ENCODE results near the gene PCDHGA8.
"Not testable (repeated sequence)": the region's sequence is repeated elsewhere in the genome, so short reads cannot be mapped to it uniquely, and the experiment has no call there.

PCDHGA8 gene

DNA sequence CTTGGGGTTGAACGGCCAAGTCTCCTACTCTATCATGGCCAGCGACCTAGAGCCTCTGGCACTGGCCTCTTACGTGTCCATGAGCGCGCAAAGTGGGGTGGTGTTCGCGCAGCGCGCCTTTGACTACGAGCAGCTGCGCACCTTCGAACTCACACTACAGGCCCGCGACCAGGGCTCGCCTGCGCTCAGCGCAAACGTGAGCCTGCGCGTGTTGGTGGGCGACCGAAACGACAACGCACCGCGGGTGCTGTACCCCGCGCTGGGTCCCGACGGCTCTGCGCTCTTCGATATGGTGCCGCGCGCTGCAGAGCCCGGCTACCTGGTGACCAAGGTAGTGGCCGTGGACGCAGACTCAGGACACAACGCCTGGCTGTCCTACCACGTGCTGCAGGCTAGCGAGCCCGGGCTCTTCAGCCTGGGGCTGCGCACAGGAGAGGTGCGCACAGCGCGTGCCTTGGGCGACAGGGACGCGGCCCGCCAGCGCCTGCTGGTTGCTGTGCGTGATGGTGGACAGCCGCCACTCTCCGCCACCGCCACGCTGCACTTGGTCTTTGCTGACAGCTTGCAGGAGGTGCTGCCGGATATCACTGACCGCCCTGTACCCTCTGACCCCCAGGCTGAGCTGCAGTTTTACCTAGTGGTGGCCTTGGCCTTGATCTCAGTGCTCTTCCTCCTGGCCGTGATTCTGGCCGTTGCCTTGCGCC lies 7.3 kb downstream of the PCDHGA8 start:
- DNase-seq: no peak

DNA sequence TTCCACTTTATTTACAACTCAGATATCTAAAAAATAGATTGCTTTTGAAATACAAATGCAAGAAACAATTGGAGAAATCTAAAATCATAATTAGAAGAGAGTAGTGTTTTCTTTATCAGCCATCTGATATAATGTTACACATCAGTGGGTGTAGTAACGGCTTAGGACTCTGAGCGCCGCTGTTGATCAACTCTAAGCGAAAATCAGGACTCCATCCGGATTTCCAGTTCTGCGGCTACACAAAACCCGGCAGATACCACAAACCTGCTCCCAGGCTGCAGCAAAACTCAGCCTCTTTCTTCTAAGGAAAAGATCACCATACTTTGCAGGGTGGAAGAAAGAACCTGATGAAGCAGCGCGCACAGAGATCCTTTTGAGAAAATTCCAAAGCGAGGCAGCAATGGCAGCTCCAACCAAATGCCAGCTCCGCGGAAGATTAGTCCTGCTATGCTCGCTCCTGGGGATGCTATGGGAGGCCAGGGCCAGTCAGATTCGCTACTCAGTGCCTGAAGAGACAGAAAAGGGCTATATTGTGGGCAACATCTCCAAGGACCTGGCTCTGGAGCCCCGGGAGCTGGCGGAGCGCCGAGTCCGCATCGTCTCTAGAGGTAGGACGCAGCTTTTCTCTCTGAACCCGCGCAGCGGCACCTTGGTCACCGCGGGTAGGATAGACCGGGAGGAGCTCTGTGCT lies 10.3 kb downstream of the PCDHGA8 start, which contains the start of gene PCDHGA9:
TSS of gene PCDHGA9 (plus strand) at position 226 of the 691 bp plus-strand sequence. CDS start at position 401, 175 bp downstream.
- DNase-seq: peak in 2 of 58 donors; percentile 21 to 27

DNA sequence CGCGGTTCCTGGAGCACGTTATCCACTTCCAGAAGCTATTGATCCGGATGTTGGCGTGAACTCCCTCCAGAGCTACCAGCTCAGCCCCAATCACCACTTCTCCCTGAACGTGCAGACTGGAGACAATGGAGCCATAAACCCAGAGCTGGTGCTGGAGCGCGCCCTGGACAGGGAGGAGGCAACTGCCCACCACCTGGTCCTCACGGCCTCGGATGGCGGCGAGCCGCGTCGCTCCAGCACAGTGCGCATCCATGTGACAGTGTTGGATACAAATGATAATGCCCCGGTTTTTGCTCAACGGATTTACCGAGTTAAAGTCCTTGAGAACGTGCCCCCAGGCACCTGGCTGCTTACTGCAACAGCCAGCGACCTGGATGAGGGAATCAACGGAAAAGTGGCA lies 11.0 kb downstream of the PCDHGA8 start:
- no peak for DNase-seq

DNA sequence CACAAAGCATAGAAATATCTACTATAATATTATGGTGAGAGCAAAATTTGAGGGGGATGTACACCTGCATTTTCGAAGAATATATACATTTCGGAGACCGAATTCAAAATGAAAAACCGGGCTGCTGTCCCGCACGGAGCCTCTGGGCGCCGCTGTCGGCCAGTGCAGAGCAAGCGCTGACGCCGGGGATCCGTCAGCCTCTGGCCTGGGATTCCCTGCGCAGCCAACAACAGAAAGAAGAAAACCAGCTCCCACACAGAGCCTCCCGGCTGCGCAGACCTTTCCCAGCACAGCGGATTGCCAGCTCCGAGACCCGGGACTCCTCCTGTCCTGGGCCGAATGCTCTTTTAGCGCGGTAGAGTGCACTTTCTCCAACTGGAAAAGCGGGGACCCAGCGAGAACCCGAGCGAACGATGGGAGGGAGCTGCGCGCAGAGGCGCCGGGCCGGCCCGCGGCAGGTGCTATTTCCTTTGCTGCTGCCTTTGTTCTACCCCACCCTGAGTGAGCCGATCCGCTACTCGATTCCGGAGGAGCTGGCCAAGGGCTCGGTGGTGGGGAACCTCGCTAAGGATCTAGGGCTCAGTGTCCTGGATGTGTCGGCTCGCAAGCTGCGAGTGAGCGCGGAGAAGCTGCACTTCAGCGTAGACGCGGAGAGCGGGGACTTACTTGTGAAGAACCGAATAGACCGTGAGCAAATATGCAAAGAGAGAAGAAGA lies 15.5 kb downstream of the PCDHGA8 start, which contains the start of gene PCDHGB6:
TSS of gene PCDHGB6 (plus strand) at position 232 of the 716 bp plus-strand sequence. CDS start at position 414, 182 bp downstream.
- not testable (repeated sequence) for DNase-seq

DNA sequence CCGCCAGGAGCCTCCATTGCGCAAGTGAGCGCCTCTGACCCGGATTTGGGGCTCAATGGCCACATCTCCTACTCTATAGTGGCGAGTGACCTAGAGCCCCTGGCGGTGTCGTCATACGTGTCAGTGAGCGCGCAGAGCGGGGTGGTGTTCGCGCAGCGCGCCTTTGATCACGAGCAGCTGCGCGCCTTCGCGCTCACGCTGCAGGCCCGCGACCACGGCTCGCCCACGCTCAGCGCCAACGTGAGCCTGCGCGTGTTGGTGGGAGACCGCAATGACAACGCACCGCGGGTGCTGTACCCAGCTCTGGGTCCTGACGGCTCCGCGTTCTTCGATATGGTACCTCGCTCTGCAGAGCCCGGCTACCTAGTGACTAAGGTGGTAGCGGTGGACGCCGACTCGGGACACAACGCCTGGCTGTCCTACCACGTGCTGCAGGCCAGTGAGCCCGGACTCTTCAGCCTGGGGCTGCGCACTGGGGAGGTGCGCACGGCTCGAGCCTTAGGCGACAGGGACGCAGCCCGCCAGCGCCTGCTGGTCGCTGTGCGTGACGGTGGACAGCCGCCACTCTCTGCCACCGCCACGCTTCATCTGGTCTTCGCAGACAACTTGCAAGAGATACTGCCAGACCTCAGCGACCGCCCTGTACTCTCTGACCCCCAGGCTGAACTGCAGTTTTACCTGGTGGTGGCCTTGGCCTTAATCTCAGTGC lies 17.3 kb downstream of the PCDHGA8 start:
- no peak for DNase-seq

DNA sequence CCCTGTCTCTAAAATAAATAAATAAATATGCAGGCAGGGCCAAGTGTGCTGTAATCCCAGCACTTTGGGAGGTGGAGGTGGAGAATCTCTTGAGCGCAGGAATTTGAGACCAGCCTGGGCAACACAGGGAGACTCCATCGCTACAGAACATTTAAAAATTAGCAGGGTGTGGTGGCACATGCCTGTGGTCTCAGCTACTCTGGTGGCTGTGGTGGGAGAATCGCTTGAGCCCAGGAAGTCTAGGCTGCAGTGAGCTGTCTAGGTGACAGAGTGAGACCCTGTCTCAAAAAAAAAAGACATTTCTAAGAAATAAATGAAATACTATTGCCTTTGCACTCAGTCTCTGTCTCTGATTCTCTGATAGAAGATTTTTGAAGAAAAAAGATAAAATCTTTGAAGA lies 19.1 kb downstream of the PCDHGA8 start:
- DNase-seq: no peak

DNA sequence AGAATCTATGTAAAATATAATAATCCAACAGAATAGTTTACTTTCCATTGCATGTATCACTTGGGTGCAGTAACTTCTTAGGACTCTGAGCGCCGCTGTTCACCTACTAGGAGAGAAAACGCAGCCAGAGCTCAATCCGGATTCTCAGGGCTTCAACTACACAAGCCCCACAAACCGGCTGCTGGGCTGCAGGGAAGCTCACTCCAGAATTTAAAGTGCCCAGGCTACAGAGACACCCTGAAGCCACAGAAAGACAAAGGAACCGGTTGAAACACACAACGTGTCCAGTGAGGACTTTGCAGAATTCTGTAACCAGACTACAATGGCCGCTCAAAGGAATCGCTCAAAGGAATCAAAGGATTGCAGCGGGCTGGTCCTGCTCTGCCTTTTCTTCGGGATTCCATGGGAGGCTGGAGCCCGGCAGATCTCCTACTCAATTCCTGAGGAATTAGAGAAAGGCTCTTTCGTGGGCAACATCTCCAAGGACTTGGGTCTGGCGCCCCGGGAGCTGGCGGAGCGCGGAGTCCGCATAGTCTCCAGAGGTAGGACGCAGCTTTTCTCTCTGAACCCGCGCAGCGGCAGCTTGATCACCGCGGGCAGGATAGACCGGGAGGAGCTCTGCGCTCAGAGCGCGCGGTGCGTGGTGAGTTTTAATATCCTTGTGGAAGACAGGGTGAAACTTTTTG lies 20.6 kb downstream of the PCDHGA8 start, which contains the start of gene PCDHGA10:
TSS of gene PCDHGA10 (plus strand) at position 134 of the 686 bp plus-strand sequence. CDS start at position 323, 189 bp downstream.
- DNase-seq: peak in 1 of 58 donors; percentile 12

DNA sequence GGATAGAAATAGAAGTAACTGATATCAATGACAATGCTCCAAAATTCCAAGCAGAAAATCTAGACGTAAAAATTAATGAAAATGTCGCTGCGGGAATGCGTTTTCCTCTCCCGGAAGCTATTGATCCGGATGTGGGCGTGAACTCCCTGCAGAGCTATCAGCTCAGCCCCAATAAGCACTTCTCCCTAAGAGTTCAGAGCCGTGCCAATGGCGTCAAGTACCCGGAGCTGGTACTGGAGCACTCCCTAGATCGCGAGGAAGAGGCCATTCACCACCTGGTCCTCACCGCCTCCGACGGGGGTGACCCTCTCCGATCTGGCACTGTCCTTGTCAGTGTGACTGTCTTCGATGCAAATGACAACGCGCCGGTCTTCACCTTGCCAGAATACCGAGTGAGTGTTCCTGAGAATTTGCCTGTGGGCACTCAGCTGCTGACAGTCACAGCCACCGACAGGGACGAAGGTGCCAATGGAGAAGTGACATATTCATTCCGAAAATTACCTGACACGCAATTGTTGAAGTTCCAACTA lies 21.2 kb downstream of the PCDHGA8 start:
- DNase-seq: no peak

DNA sequence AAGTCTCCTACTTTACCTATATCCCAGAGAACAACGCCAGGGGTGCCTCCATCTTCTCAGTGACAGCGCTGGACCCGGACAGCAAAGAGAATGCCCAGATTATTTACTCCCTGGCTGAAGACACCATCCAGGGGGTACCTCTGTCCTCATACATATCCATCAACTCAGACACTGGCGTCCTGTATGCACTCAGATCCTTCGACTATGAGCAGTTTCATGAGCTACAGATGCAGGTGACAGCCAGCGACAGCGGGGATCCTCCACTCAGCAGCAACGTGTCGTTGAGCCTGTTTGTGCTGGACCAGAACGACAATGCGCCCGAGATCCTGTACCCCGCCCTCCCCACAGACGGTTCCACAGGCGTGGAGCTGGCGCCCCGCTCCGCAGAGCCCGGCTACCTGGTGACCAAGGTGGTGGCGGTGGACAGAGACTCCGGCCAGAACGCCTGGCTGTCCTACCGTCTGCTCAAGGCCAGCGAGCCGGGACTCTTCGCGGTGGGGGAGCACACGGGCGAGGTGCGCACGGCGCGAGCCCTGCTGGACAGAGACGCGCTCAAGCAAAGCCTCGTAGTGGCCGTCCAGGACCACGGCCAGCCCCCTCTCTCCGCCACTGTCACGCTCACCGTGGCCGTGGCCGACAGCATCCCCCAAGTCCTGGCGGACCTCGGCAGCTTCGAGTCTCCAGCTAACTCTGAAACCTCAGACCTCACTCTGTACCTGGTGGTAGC lies 22.3 kb downstream of the PCDHGA8 start:
- not testable (repeated sequence) for DNase-seq

DNA sequence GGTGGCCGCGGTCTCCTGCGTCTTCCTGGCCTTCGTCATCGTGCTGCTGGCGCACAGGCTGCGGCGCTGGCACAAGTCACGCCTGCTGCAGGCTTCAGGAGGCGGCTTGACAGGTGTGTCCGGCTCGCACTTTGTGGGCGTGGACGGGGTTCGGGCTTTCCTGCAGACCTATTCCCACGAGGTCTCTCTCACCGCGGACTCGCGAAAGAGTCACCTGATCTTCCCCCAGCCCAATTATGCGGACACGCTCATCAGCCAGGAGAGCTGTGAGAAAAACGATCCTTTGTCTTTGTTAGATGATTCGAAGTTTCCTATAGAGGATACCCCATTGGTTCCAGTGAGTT lies 22.8 kb downstream of the PCDHGA8 start:
- not testable (repeated sequence) for DNase-seq

DNA sequence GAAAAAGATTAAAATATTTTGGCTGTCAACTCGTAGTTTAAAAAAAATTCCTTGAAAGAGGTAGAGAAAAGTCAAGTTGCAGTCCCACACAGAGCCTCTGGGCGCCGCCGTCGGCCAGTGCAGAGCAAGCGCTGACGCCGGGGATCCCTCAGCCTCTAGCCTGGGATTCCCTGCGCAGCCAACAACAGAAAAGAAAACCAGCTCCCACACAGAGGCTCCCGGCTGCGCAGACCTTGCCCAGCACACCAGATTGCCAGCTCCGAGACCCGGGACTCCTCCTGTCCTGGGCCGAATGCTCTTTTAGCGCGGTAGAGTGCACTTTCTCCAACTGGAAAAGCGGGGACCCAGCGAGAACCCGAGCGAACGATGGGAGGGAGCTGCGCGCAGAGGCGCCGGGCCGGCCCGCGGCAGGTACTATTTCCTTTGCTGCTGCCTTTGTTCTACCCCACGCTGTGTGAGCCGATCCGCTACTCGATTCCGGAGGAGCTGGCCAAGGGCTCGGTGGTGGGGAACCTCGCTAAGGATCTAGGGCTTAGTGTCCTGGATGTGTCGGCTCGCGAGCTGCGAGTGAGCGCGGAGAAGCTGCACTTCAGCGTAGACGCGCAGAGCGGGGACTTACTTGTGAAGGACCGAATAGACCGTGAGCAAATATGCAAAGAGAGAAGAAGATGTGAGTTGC lies 25.2 kb downstream of the PCDHGA8 start, which contains the start of gene PCDHGB7:
TSS of gene PCDHGB7 (plus strand) at position 184 of the 679 bp plus-strand sequence. CDS start at position 367, 183 bp downstream.
- peak in 14 of 58 donors; percentile 7 to 35 (median 22) for DNase-seq

DNA sequence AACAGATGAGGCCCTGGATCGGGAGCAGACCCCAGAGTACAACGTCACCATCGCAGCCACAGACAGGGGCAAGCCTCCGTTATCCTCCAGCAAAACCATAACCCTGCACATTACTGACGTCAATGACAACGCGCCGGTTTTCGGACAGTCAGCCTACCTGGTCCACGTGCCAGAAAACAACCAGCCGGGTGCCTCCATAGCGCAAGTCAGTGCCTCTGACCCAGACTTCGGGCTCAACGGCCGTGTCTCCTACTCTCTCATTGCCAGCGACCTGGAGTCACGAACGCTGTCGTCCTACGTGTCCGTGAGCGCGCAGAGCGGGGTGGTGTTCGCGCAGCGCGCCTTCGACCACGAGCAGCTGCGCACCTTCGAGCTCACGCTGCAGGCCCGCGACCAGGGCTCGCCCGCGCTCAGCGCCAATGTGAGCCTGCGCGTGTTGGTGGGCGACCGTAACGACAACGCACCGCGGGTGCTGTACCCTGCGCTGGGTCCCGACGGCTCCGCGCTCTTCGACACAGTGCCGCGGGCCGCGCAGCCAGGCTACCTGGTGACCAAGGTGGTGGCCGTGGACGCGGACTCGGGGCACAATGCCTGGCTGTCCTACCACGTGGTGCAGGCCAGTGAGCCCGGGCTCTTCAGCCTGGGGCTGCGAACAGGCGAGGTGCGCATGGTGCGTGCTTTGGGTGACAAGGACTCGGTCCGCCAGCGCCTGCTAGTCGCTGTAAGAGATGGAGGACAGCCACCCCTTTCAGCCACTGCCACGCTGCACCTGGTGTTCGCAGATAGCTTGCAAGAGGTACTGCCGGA lies 26.8 kb downstream of the PCDHGA8 start:
- DNase-seq: no peak

DNA sequence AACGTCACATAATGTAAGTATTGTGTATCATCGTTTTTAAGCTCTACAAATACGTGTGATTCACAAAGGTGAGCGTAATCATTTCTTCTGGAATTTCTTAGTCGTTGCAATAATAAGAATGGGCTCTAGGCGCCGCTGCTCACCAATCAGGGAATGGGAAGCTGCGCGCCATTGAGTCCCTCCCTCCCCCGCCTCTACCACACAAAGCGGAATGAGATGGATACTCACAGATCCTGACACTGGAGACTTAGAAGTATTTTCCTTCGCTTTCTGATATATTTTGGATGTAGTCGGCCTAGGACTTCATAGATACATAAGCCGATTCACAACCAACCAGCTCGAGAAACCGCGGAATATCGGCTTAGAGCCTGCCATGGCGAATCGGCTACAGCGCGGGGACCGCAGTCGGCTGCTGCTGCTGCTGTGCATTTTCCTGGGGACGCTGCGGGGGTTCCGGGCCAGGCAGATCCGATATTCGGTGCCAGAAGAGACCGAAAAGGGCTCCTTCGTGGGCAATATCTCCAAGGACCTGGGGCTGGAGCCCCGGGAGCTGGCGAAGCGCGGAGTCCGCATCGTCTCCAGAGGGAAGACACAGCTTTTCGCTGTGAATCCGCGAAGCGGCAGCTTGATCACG lies 28.5 kb downstream of the PCDHGA8 start, which contains the start of gene PCDHGA11:
TSS of gene PCDHGA11 (plus strand) at position 197 of the 634 bp plus-strand sequence. CDS start at position 374, 177 bp downstream.
- DNase-seq: no peak

DNA sequence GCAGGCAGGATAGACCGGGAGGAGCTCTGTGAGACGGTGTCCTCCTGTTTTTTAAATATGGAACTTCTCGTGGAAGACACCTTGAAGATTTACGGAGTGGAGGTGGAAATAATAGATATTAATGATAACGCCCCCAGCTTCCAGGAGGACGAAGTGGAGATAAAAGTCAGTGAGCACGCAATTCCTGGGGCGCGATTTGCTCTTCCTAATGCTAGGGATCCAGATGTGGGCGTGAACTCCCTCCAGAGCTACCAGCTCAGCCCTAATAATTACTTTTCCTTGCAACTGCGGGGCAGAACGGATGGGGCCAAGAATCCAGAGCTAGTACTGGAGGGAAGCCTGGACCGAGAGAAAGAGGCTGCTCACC lies 29.0 kb downstream of the PCDHGA8 start:
- DNase-seq: no peak

DNA sequence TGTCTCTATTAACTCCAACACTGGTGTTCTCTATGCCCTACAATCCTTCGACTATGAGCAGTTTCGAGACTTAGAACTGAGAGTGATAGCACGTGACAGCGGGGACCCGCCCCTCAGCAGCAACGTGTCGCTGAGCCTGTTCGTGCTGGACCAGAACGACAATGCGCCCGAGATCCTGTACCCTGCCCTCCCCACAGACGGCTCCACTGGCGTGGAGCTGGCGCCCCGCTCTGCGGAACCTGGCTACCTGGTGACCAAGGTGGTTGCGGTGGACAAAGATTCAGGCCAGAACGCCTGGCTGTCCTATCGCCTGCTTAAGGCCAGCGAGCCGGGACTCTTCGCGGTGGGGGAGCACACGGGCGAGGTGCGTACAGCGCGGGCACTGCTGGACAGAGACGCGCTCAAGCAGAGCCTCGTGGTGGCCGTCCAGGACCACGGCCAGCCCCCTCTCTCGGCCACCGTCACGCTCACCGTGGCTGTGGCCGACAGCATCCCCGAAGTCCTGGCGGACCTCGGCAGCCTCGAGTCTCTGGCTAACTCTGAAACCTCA lies 30.4 kb downstream of the PCDHGA8 start:
- no peak for DNase-seq

DNA sequence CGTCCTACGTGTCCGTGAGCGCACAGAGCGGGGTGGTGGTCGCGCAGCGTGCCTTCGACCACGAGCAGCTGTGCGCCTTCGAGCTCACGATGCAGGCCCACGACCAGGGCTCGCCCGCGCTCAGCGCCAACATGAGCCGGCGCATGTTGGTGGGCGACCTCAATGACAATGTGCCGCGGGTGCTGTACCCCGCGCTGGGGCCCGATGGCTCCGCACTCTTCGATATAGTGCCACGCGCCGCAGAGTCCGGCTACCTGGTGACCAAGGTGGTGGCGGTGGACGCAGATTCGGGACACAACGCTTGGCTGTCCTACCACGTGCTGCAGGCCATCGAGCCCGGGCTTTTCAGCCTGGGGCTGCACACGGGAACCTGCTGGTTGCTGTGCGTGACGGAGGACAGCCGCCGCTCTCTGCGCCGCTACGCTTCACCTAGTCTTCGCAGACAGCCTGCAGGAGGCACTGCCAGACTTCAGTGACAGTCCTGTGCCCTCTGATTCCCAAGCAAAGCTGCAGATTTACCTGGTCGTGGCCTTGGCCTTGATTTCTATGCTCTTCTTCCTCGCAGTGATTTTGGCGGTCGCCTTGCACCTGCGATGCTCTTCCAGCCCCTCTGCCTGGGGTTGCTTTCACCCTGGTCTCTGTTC lies 35.5 kb downstream of the PCDHGA8 start:
- no peak for DNase-seq

Data from anterior cingulate cortex (tissue), 58 donors.